Stimulated activated CD8-positive, alpha-beta memory T cell treated with anti-CD3 and anti-CD28 coated beads, Interleukin-12 subunit alpha, Interleukin-12 subunit beta, amount 100 ng/mL, for 4 hours (primary cell): ENCODE measurements around the gene RBMX2.
"Not testable (repeated sequence)": the region's sequence is repeated elsewhere in the genome, so short reads cannot be mapped to it uniquely, and the experiment has no call there.

ENCODE experiments used
- DNase-seq: peaks from one replicate; pipeline ENCODE4 v3.0.0-alpha.2; 2020; ENCODE audit warnings: low read depth

RBMX2 gene

GRCh38 chrX:130401415-130402207, at the start of gene RBMX2:
Gene RBMX2 (plus strand): TSS chrX:130401987. CDS start chrX:130402033, 46 bp downstream.
- peak; percentile 58 for DNase-seq

GRCh38 chrX:130352050-130352449, 49.7 kb upstream of the RBMX2 start:
- DNase-seq = not testable (repeated sequence)

- no peak for DNase-seq
Measured at GRCh38 chrX:130376077-130376476, 25.7 kb upstream of the RBMX2 start.

DNA sequence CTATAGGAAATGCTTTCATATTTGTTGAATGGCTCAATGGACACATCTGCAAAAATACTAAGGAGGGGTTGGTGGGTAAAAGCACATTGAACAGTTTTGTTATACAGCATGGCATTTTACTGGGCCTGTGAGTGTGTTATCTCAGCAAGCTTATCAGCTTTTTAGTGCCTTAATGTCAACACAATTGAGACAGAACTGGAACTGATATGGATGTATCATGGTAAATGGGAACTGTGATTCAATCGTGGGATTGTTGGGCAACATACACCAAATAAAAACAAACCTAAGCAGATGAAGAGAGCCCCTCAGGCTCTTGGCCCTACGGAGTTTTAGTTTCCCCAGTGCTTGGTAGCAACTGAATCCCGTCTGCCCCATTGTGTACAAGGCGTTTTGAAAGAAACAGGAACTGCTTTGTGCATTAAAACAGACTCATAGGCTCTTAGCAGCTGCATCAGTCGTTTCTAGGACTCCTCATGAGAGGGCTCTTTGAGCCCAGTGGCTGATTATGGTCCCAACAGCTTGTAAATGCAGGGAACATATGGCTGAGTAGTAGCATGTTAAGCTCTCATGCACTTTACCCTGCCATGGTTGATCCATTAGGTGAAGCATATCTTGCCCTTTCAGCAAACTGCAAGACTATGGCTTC, 23.6 kb upstream of the RBMX2 start:
- no peak for DNase-seq

DNA sequence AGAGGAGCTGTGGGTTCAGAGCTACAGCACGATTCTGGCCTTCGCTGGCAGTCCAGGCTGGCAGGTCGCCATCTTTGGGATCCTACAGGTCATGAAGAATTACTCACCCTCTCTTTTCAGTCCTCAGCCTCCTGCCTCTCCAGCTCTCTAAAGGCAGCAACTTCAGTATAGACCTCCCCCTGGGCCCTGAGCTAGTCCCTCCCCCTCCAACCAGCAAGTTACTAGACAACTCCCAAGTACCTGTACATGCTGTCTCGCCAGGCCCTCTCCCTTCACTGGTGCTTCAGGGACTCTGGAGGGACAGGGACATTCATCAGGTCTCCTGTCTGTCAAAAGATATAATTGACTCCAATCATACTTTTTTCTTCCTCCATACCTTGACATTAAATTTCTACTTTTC, 16.3 kb upstream of the RBMX2 start, which contains the start of gene GPR119:
TSS of gene GPR119 (minus strand) at position 155 of the 400 bp plus-strand sequence. CDS start 227 bp downstream, outside the sequence.
- no peak for DNase-seq

DNA sequence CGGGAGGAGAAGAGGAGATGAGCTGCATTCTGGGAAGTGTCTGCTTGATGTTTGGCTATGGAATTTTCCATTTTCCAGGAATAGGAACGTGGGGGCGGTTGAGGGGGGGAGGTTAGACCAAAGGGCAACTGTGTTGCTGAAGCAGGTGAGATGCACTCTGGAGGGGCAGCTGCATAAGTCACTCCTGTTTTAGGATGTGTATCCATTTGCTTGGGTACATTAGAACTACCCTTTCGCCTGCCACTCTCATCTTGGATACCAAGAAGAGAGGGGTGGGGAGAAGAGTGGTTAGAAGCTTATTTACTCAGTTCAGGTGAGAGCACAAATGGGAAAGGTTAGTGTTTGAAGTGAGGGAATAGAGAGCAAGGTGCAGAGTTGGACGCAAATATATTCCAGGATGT, 15.4 kb upstream of the RBMX2 start:
- DNase-seq = no peak

GRCh38 chrX:130393451-130394074, 8.2 kb upstream of the RBMX2 start:
- no peak for DNase-seq

DNA sequence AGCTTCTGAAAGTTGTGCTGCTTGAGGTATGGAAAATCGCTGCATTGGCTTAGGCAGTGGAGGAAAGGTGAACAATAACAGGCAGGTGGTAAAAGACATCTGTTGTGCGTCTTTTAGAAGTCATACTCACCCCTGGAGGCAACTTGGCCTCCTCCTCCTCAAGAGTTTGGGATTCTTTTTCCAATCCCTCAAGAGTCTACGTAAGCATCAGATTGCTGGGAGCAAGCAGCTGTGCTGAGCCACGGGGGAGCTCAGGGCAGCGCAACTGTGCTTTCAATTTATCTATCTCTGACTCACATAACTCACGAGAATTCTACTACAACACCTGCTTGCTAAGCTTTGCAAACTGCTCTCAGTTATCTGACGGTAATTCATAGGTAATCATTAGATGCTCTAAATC, 6.4 kb upstream of the RBMX2 start:
- DNase-seq = no peak

DNA sequence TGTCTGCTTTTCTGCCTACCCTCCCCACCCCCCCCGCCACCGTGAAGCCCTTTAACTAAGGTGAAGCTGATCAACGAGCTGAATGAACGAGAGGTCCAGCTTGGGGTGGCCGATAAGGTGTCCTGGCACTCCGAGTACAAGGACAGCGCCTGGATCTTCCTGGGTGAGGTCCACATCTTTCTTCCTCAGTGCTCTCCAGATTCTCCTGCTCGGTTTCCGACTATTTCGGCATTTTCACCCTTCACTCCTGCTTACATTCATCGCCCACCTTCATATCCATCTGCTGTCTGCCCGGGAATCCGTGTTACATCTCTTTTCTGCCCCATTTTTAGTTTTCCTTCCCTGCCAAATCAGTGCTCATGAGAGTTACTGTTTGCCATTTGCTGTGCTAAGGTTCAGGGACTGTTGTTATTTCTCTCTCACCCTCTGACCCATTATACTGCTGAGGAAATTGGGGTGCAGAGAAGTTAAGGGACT, 459 bp downstream of the RBMX2 start:
- DNase-seq = no peak

DNA sequence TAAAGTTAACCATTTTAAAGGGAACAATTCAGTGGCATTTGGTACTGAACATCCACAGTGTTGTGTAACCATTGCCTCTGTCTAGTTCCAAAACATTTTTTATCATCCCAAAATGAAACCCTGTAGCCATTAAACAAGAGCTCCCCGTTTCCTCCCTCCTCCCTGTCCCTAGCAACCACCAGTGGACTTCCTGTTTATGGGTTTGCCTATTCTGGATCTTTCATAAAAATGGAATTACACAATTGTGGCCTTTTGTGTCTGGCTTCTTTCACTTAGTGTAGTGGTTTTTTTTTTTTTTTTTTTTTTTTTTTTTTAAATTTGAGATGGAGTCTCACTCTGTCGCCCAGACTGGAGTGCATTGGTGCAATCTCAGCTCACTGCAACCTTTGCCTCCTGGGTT, 11.6 kb downstream of the RBMX2 start:
- DNase-seq = no peak

- no peak for DNase-seq
Measured at GRCh38 chrX:130414800-130415199, 13.0 kb downstream of the RBMX2 start.

- no peak for DNase-seq
Measured at GRCh38 chrX:130415201-130415600, 13.4 kb downstream of the RBMX2 start.

DNA sequence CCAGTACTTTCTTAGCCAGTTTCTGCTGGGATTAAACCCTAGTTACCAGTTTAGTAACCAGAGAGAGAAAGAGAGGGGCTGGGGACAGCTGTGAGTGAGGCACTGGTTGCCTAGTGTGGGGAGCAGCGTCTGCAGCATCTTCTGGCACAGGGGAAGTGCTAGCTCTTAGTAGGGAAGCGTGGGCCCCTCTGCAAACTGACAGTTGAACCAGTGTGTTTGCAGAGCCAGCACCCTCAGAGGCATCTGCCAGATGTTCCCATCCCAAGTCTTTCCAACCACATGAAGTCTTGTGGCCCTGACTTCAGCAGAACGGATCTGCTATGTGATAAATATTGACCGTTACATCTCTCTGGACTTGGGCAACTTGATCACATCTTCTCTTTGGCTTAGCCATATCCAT, 15.0 kb downstream of the RBMX2 start:
- DNase-seq = no peak

DNA sequence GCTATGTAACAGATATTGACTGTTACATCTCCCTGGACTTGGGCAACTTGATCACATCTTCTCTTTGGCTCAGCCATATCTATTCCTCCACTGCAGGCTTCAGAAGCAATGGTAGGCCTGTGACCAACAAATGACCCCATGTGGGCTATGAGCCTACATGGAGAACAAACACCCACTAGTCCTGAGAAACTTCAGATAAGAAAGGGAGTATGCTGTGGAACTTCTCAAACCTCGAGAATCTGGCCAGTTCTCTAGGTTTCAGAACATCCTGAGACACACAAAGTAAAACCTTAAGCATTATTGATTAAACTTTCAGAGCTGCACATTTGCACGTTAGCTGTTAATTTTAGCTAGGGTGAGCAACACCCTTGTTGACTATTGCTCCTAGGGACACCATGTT, 16.3 kb downstream of the RBMX2 start:
- no peak for DNase-seq

DNA sequence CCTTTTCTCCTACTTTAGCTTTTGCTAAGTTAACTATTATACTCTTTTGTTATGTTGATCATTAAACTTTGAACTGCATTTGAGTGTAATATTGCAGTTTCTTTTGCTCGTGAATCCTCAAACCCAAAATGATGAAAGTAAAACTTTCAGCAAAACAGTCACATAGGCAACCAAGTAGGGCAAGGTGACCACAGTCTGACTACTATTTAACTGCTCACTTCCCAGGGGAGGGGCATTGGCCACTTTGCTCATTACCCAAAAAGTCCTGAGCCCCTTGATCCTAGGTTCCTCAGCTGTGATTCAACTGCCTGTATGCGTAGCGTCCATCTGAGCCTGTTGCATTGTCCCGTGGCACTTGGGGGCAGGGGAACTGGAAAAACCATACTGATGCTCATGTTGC, 17.0 kb downstream of the RBMX2 start:
- DNase-seq = no peak

DNA sequence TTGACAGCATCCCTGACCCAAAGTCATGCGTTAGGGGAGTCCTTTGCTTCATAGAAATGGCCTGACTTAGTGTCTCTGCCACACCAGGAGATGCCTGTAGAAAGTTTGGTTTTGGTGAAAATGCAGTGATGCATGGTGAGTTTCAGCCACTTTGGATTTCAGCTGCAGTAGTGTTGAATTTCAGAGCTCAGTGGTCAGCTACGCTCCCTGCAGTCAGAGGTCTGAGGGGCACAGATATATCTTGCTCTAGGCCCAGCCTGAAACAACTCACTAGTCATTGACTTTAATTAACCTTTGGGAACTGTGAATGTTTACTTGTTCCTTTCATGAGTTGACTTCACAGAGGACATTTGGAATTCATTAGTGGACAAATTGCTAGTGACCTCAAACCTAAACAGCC, 17.5 kb downstream of the RBMX2 start:
- no peak for DNase-seq

GRCh38 chrX:130426531-130426930, 24.7 kb downstream of the RBMX2 start:
- no peak for DNase-seq

DNA sequence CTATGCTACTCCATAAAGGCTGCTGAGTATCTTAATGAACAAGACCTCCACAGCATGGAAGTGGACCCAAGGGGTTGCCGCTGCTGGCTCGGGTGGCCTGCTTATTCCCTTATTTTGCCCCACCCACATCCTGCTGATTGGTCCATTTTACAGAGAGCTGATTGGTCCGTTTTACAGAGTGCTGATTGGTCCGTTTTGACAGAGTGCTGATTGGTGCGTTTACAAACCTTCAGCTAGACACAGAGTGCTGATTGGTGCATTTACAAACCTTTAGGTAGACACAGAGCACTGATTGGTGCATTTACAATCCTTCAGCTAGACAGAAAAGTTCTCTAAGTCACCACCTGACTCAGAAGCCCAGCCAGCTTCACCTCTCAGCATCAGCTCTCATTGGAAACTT, 27.4 kb downstream of the RBMX2 start:
- DNase-seq = not testable (repeated sequence)

GRCh38 chrX:130435937-130436336, 34.1 kb downstream of the RBMX2 start:
- DNase-seq = no peak

GRCh38 chrX:130437996-130438395, 36.2 kb downstream of the RBMX2 start:
- DNase-seq = not testable (repeated sequence)

DNA sequence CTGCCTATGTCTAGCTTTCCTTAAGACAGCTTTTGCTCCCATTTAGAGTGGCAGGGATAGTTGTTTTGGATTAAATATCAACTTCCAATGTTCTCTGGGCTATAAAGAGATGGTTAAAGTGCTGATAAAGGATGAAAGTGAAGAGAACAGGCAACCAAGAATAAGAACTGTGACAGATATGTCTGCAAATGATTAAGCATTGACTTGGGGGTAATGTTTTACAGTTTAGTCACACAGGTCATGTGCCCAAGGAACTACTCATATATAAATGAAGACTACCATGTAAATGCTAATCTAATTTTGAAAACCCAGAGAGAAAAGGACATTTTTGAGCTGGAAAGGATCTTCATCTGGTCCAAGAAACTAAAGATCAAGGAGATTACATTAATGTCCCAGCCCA, 42.1 kb downstream of the RBMX2 start:
- DNase-seq = no peak

- no peak for DNase-seq
Measured at GRCh38 chrX:130444641-130445336, 43.0 kb downstream of the RBMX2 start.
